ENCODE data around the gene NEK10.

NEK10 gene

GRCh38 chr3:27060336-27060735, 308.8 kb downstream of the NEK10 start:
- DNase-seq (ENCODE audit: low read depth), result no peak

Measured in stimulated activated CD8-positive, alpha-beta memory T cell treated with anti-CD3 and anti-CD28 coated beads, Interleukin-7, amount 100 ng/mL, for 24 hours (primary cell).